Aorta (tissue), 5 donors: ENCODE data around the gene TNFAIP8L1. TPM values are rescaled to one million over a fixed set of nuclear protein-coding genes. Genes with fewer than 3 reads are reported as not detected.

ENCODE experiments used
- ATAC-seq: fragments of 200-7000 bp; cut with Tn5 transposase; one replicate; pipeline ENCODE4 v1.9.1; 2022; ENCODE audit warnings: moderate library complexity; ENCODE audit not compliant: low FRiP score
- DNase-seq, 2 donors: peaks; one replicate each; pipeline ENCODE4 v3.0.0-alpha.2; 2020
- H3K27ac ChIP-seq, 2 donors: one replicate each; pipeline ENCODE4 v1.5.1; 2013; ENCODE audit warnings: low read length in 2 of 2, mild to moderate bottlenecking in 2 of 2, moderate library complexity in 2 of 2, control low read depth in 1 of 2, inconsistent platforms in 1 of 2, low read depth in 1 of 2
- H3K27me3 ChIP-seq, 2 donors: one replicate each; pipeline ENCODE4 v1.6.1; 2013; ENCODE audit warnings: control low read depth in 1 of 2, low read length in 1 of 2, mild to moderate bottlenecking in 1 of 2, moderate library complexity in 1 of 2; ENCODE audit not compliant: insufficient read depth in 2 of 2, control insufficient read depth in 1 of 2
- H3K36me3 ChIP-seq, 2 donors: one replicate each; pipeline ENCODE4 v1.6.1; 2013; ENCODE audit warnings: control low read depth in 1 of 2, low read length in 1 of 2, mild to moderate bottlenecking in 1 of 2; ENCODE audit not compliant: insufficient read depth in 2 of 2, control insufficient read depth in 1 of 2
- H3K4me1 ChIP-seq, 2 donors: one replicate each; pipeline ENCODE4 v1.6.1; 2013; ENCODE audit warnings: low read length in 2 of 2, control low read depth in 1 of 2, mild to moderate bottlenecking in 1 of 2, moderate library complexity in 1 of 2; ENCODE audit not compliant: insufficient read depth in 2 of 2, control insufficient read depth in 1 of 2
- H3K4me3 ChIP-seq, 2 donors: one replicate each; pipeline ENCODE4 v1.5.1; 2013; ENCODE audit warnings: low read length in 2 of 2, control low read depth in 1 of 2, mild to moderate bottlenecking in 1 of 2
- H3K9me3 ChIP-seq: one replicate; pipeline ENCODE4 v1.6.1; 2013; ENCODE audit warnings: mild to moderate bottlenecking, low read length; ENCODE audit not compliant: control insufficient read depth
- WGBS, 2 donors: extraction: QIAGEN DNeasy Blood & Tissue Kit; methylation state at CpG; one replicate each; pipeline ENCODE4 v1.1.7; 2013; 5-methylcytosine and 5-hydroxymethylcytosine counted together
- intact Hi-C, 2 donors: fragments of 100-400 bp; cut with DNase I; formaldehyde crosslinking; loops; one replicate each; pipeline versions ENCODE4 v1.14.2 to v1.15.0; 2022
- polyA plus RNA-seq, 2 donors: library from polyadenylated mRNA; stranded (reverse); fragments of 200-250 nt; gene quantifications; one replicate each; pipeline ENCODE4 v1.2.3, GENCODE V29; 2013
- total RNA-seq, 2 donors: library from RNA; stranded (reverse); fragmentation: NEBNext Ultra II Directional; extraction: Animal tissue kit (Norgen Biotek cat#: 25700); gene quantifications; one replicate each; pipeline ENCODE4 v1.2.1, GENCODE V29; 2021
- donor health status: healthy with polysubstance abuse.
- donor health status: Bipolar disorder and iron deficiency.
- donor health status: DM: no; HTN: no; CAD: no.
- donor health status: DM: no; HTN: no; CAD: no.
- donor health status: DM: yes; HTN: yes; CAD: no.

TNFAIP8L1 gene
- total and polyA plus RNA-seq, 4 donors: 1.6 to 13.5 (median 4.6) TPM

- no peak for ATAC-seq
- Histone ChIP-seq H3K4me1 (no peaks in the 10 kb centered on the region), H3K27ac (no peak overlapping the region), H3K4me3 (no peak overlapping the region), H3K9me3 (peaks cover 4% of the 10 kb centered on the region), H3K27me3 (no peaks in the 10 kb centered on the region), H3K36me3 (peaks cover 8 to 9% of the 10 kb centered on the region in 2 donors)
- 82 to 86% methylated on average over 20 of the region's 20 CpGs for WGBS, 2 donors
- DNase-seq: no peak
- intact Hi-C loops: no loop called here
Measured at GRCh38 chr19:4662020-4662695, 22.8 kb downstream of the TNFAIP8L1 start.

- no peaks in the 10 kb centered on the region for H3K4me1 ChIP-seq
- H3K4me3 ChIP-seq: no peak overlapping the region
- no peak for ATAC-seq
- no peak overlapping the region for H3K27ac ChIP-seq
- DNase-seq: no peak
- 89 to 92% methylated on average over 6 of the region's 6 CpGs for WGBS, 2 donors
- H3K9me3 ChIP-seq: peaks cover 4% of the 10 kb centered on the region
- H3K36me3 ChIP-seq: peaks cover 8 to 9% of the 10 kb centered on the region in 2 donors
- intact Hi-C loops: no loop called here
- H3K27me3 ChIP-seq: no peaks in the 10 kb centered on the region
Measured at GRCh38 chr19:4662812-4663211, 23.5 kb downstream of the TNFAIP8L1 start.

GRCh38 chr19:4664642-4665041 lies 25.3 kb downstream of the TNFAIP8L1 start:
- H3K27me3 ChIP-seq: no peaks in the 10 kb centered on the region
- H3K4me3 ChIP-seq: no peak overlapping the region
- no peak overlapping the region for H3K27ac ChIP-seq
- 91 to 93% methylated on average over 12 of the region's 12 CpGs for WGBS, 2 donors
- ATAC-seq: peak; percentile 16
- no peaks in the 10 kb centered on the region for H3K9me3 ChIP-seq
- H3K36me3 ChIP-seq: peaks cover 0 to 4% of the 10 kb centered on the region in 2 donors
- H3K4me1 ChIP-seq: no peaks in the 10 kb centered on the region
- intact Hi-C loops: no loop called here
- no peak for DNase-seq

- no peaks in the 10 kb centered on the region for H3K4me1 ChIP-seq
- peaks cover 0 to 2% of the 10 kb centered on the region in 2 donors for H3K36me3 ChIP-seq
- ATAC-seq (peak; percentile 99), DNase-seq (peak; percentile 97 to 98)
- 0 to 1% methylated on average over 52 to 75 of the region's 75 CpGs for WGBS, 2 donors
- intact Hi-C loops: no loop called here
- peak within 1 kb of the TSS in 1 of 2 donors; percentile 43 for H3K27ac ChIP-seq
- peak within 1 kb of the TSS; percentile 88 to 91 for H3K4me3 ChIP-seq
- no peaks in the 10 kb centered on the region for H3K9me3 ChIP-seq
- no peaks in the 10 kb centered on the region for H3K27me3 ChIP-seq
Measured at GRCh38 chr19:4669723-4670480, 30.6 kb downstream of the TNFAIP8L1 start, which contains the start of gene MYDGF. TSS of gene MYDGF (minus strand) at chr19:4670342. CDS start at chr19:4670334, 8 bp downstream.

GRCh38 chr19:4671185-4671851 lies 32.0 kb downstream of the TNFAIP8L1 start:
- H3K27me3 ChIP-seq: no peaks in the 10 kb centered on the region
- H3K4me3 ChIP-seq: no peak overlapping the region
- H3K4me1 ChIP-seq: no peaks in the 10 kb centered on the region
- no peaks in the 10 kb centered on the region for H3K9me3 ChIP-seq
- peaks cover 0 to 2% of the 10 kb centered on the region in 2 donors for H3K36me3 ChIP-seq
- intact Hi-C loops: no loop called here
- H3K27ac ChIP-seq: no peak overlapping the region
- 40 to 49% methylated on average over 10 of the region's 10 CpGs for WGBS, 2 donors
- ATAC-seq (no peak), DNase-seq (no peak)

- Histone ChIP-seq H3K4me3 (no peak overlapping the region), H3K27ac (no peak overlapping the region), H3K27me3 (no peaks in the 10 kb centered on the region), H3K4me1 (no peaks in the 10 kb centered on the region), H3K9me3 (no peaks in the 10 kb centered on the region), H3K36me3 (no peaks in the 10 kb centered on the region)
- ATAC-seq: no peak
- no peak for DNase-seq
- 63 to 73% methylated on average over 3 to 4 of the region's 4 CpGs for WGBS, 2 donors
- intact Hi-C loops: no loop called here
Measured at GRCh38 chr19:4673216-4673615, 33.9 kb downstream of the TNFAIP8L1 start.

- H3K27ac ChIP-seq: no peak overlapping the region
- DNase-seq (no peak), ATAC-seq (no peak)
- H3K9me3 ChIP-seq: no peaks in the 10 kb centered on the region
- no peaks in the 10 kb centered on the region for H3K4me1 ChIP-seq
- WGBS, 2 donors: 87 to 92% methylated on average over 4 of the region's 4 CpGs
- intact Hi-C loops: no loop called here
- no peaks in the 10 kb centered on the region for H3K27me3 ChIP-seq
- H3K4me3 ChIP-seq: no peak overlapping the region
- H3K36me3 ChIP-seq: no peaks in the 10 kb centered on the region
Measured at GRCh38 chr19:4673726-4674125, 34.4 kb downstream of the TNFAIP8L1 start.

GRCh38 chr19:4675346-4675745 lies 36.0 kb downstream of the TNFAIP8L1 start:
- H3K27ac ChIP-seq: no peak overlapping the region
- H3K4me1 ChIP-seq: no peaks in the 10 kb centered on the region
- ATAC-seq (no peak), DNase-seq (no peak)
- 90% methylated on average over 16 of the region's 16 CpGs for WGBS, 2 donors
- H3K9me3 ChIP-seq: no peaks in the 10 kb centered on the region
- no peak overlapping the region for H3K4me3 ChIP-seq
- no peaks in the 10 kb centered on the region for H3K27me3 ChIP-seq
- intact Hi-C loops: no loop called here
- no peaks in the 10 kb centered on the region for H3K36me3 ChIP-seq
